ENCODE measurements around the gene TUBGCP6. TPM values are rescaled to one million over a fixed set of nuclear protein-coding genes. Genes with fewer than 3 reads are reported as not detected.
"Not testable (repeated sequence)": the region's sequence is repeated elsewhere in the genome, so short reads cannot be mapped to it uniquely, and the experiment has no call there.

TUBGCP6 gene
- total and polyA plus RNA-seq, 2 donors (not counting 3 experiments of a cell fraction or from before 2014, with no cell fraction given): 33.1 to 45.3 TPM

DNA sequence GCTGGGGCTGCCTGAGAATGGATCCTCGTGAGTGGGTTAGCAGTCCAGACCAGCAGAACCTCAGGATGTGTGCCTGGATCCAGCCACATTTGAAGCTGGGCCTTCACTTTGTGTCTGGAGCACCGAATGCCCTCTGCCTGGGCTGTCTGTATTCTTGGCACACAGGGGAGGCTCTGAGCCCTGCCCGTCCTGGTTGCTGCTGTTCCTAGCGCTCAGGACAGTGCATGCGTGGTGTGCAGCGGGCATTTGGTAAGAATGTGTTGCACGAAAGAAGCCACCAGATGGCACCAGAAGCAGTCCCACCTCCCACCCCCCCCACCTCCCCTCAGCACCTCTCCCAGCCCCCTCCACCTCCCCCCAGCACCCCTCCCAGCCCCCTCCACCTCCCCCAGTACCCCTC lies 29.5 kb upstream of the TUBGCP6 start:
- peaks cover 17 to 36% of the 10 kb centered on the region in 2 experiments for H3K36me3 ChIP-seq (ENCODE audit: control insufficient read depth in 2 of 2, extremely low read depth in 1 of 2, insufficient read depth in 2 of 2, low read length in 2 of 2)

GRCh38 chr22:50273781-50274180 lies 29.0 kb upstream of the TUBGCP6 start:
- H2AFZ ChIP-seq (ENCODE audit: low read depth, low read length); H4K20me1 ChIP-seq (replicated peaks; ENCODE audit: control insufficient read depth, extremely low read depth, insufficient read depth, low read length); FAIRE-seq; dilution Hi-C loops (cut with MboI; ENCODE audit: extremely low pct_ligation_motif_present, low sequenced_read_pairs); H3K9ac ChIP-seq (replicated peaks; ENCODE audit: extremely low read depth, insufficient read depth, low read length); intact Hi-C loops (cut with micrococcal nuclease); H3K4me2 ChIP-seq (ENCODE audit: insufficient read depth, low read length); H3K9me3 ChIP-seq (replicated peaks; ENCODE audit: control insufficient read depth, insufficient read depth, low read length); H3K79me2 ChIP-seq (ENCODE audit: control insufficient read depth, insufficient read depth, low read length); DNase-seq (ENCODE audit: low read depth, low spot score); H3K9me1 ChIP-seq (replicated peaks; ENCODE audit: control insufficient read depth, extremely low read depth, insufficient read depth, low read length); H3K4me3 ChIP-seq (replicated peaks in 1 of 3; ENCODE audit: insufficient read depth in 1 of 3, low read depth in 1 of 3, low read length in 3 of 3); BruUV-seq (replicated peaks); H3K27ac ChIP-seq (ENCODE audit: insufficient read depth, low read depth, low read length); H3K27me3 ChIP-seq (ENCODE audit: control insufficient read depth in 2 of 2, insufficient read depth in 2 of 2, low read length in 2 of 2); POLR2A ChIA-PET: not testable (repeated sequence)
- peaks cover 12% of the 10 kb centered on the region for H3K4me1 ChIP-seq (ENCODE audit: control insufficient read depth, extremely low read depth, insufficient read depth, low read length)
- CTCF ChIA-PET: interaction anchor here (2.9 kb wide), 1 partner anchor 52 kb away, joined by 26 read pairs; the partner anchor contains the start of gene DENND6B
- H3K36me3 ChIP-seq (ENCODE audit: control insufficient read depth in 2 of 2, extremely low read depth in 1 of 2, insufficient read depth in 2 of 2, low read length in 2 of 2): peaks cover 14 to 32% of the 10 kb centered on the region in 2 experiments

More for the DNA sequence above, 29.5 kb upstream of the TUBGCP6 start:
- Histone ChIP-seq H4K20me1 (replicated peaks; ENCODE audit: control insufficient read depth, extremely low read depth, insufficient read depth, low read length) (no peaks in the 10 kb centered on the region), H3K79me2 (ENCODE audit: control insufficient read depth, insufficient read depth, low read length) (no peaks in the 10 kb centered on the region), H3K9ac (replicated peaks; ENCODE audit: extremely low read depth, insufficient read depth, low read length) (no peak overlapping the region), H3K4me1 (ENCODE audit: control insufficient read depth, extremely low read depth, insufficient read depth, low read length) (peaks cover 12% of the 10 kb centered on the region), H3K27ac (ENCODE audit: insufficient read depth, low read depth, low read length) (no peak overlapping the region), H3K4me3 (replicated peaks in 1 of 3; ENCODE audit: insufficient read depth in 1 of 3, low read depth in 1 of 3, low read length in 3 of 3) (no peak overlapping the region), H3K9me3 (replicated peaks; ENCODE audit: control insufficient read depth, insufficient read depth, low read length) (no peaks in the 10 kb centered on the region), H3K27me3 (ENCODE audit: control insufficient read depth in 2 of 2, insufficient read depth in 2 of 2, low read length in 2 of 2) (no peaks in the 10 kb centered on the region), H2AFZ (ENCODE audit: low read depth, low read length) (no peak overlapping the region), H3K4me2 (ENCODE audit: insufficient read depth, low read length) (no peak overlapping the region), H3K9me1 (replicated peaks; ENCODE audit: control insufficient read depth, extremely low read depth, insufficient read depth, low read length) (no peaks in the 10 kb centered on the region)
- peak; percentile 30 for DNase-seq (ENCODE audit: low read depth, low spot score)
- ChIA-PET CTCF (interaction anchor here (3.1 kb wide), 1 partner anchor 52 kb away, joined by 36 read pairs; the partner anchor contains the start of gene DENND6B), POLR2A (no interaction called here)
- no TSS peak for BruUV-seq (replicated peaks)
- no peak for TF ChIP-seq JUN (IDR thresholded peaks at IDR 0.05; ENCODE audit: borderline replicate concordance, insufficient read depth, insufficient read length, low read depth)
- TF ChIP-seq CTCF (IDR thresholded peaks at IDR 0.05; ENCODE audit: extremely low read depth in 1 of 2, insufficient read depth in 1 of 2, low read depth in 1 of 2, low read length in 2 of 2): peak; percentile 15 to 48
- FAIRE-seq: peak; percentile 64
- intact Hi-C loops (cut with micrococcal nuclease): no loop called here
- dilution Hi-C loops (cut with MboI; ENCODE audit: extremely low pct_ligation_motif_present, low sequenced_read_pairs): no loop called here

GRCh38 chr22:50273352-50273751 lies 28.5 kb upstream of the TUBGCP6 start:
- H3K9ac ChIP-seq (replicated peaks; ENCODE audit: extremely low read depth, insufficient read depth, low read length); FAIRE-seq; H3K4me2 ChIP-seq (ENCODE audit: insufficient read depth, low read length); H3K27ac ChIP-seq (ENCODE audit: insufficient read depth, low read depth, low read length); dilution Hi-C loops (cut with MboI; ENCODE audit: extremely low pct_ligation_motif_present, low sequenced_read_pairs); DNase-seq (ENCODE audit: low read depth, low spot score); H3K4me3 ChIP-seq (replicated peaks in 1 of 3; ENCODE audit: insufficient read depth in 1 of 3, low read depth in 1 of 3, low read length in 3 of 3); POLR2A ChIA-PET; H3K9me3 ChIP-seq (replicated peaks; ENCODE audit: control insufficient read depth, insufficient read depth, low read length); intact Hi-C loops (cut with micrococcal nuclease); H3K9me1 ChIP-seq (replicated peaks; ENCODE audit: control insufficient read depth, extremely low read depth, insufficient read depth, low read length); H3K27me3 ChIP-seq (ENCODE audit: control insufficient read depth in 2 of 2, insufficient read depth in 2 of 2, low read length in 2 of 2); BruUV-seq (replicated peaks); H3K79me2 ChIP-seq (ENCODE audit: control insufficient read depth, insufficient read depth, low read length); H2AFZ ChIP-seq (ENCODE audit: low read depth, low read length); H4K20me1 ChIP-seq (replicated peaks; ENCODE audit: control insufficient read depth, extremely low read depth, insufficient read depth, low read length): not testable (repeated sequence)
- Histone ChIP-seq H3K36me3 (ENCODE audit: control insufficient read depth in 2 of 2, extremely low read depth in 1 of 2, insufficient read depth in 2 of 2, low read length in 2 of 2) (peaks cover 13 to 28% of the 10 kb centered on the region in 2 experiments), H3K4me1 (ENCODE audit: control insufficient read depth, extremely low read depth, insufficient read depth, low read length) (peaks cover 12% of the 10 kb centered on the region)
- CTCF ChIA-PET: interaction anchor here (2.3 to 2.9 kb wide), 2 partner anchors 21 to 52 kb away, joined by 13 to 26 read pairs; partner anchors contain the start of gene DENND6B

All from endothelial cell of umbilical vein (primary cell).